Type B pancreatic cell (in vitro differentiated cells): Measurements from ENCODE around the gene CNMD. TPM values are rescaled to one million over a fixed set of nuclear protein-coding genes. Genes with fewer than 3 reads are reported as not detected.
"Not testable (repeated sequence)": the region's sequence is repeated elsewhere in the genome, so short reads cannot be mapped to it uniquely, and the experiment has no call there.

Source experiments
- DNase-seq: peaks from one replicate; pipeline ENCODE4 v3.0.0; 2021; ENCODE audit warnings: mixed read lengths; ENCODE audit not compliant: unreplicated experiment; ENCODE audit errors: extremely low spot score
- H3K27ac Mint-ChIP-seq: 2 replicates; pipeline ENCODE4 v1.8.0; 2021; ENCODE audit warnings: mild to moderate bottlenecking, mixed read lengths
- H3K27me3 Mint-ChIP-seq: 2 replicates; pipeline ENCODE4 v1.8.0; 2021; ENCODE audit warnings: mixed read lengths
- H3K36me3 Mint-ChIP-seq: 2 replicates; pipeline ENCODE4 v1.8.0; 2021; ENCODE audit warnings: mixed read lengths
- H3K4me1 Mint-ChIP-seq: one replicate; pipeline ENCODE4 v1.8.0; 2021; ENCODE audit warnings: mixed read lengths; ENCODE audit not compliant: unreplicated experiment
- H3K4me3 Mint-ChIP-seq: 2 replicates; pipeline ENCODE4 v1.8.0; 2021; ENCODE audit warnings: mild to moderate bottlenecking, mixed read lengths
- H3K9me3 Mint-ChIP-seq: 2 replicates; pipeline ENCODE4 v1.8.0; 2021; ENCODE audit warnings: mixed read lengths
- CTCF ChIP-seq: fragments of 200-600 bp; sonication (generic); conservative IDR thresholded peaks from 2 replicates; pipeline ENCODE4 v1.5.0; 2021; ENCODE audit warnings: antibody characterized with exemption, mild to moderate bottlenecking
- total RNA-seq: library from RNA; stranded (reverse); gene quantifications from 2 replicates; pipeline ENCODE4 v1.2.1, GENCODE V29; 2021; ENCODE audit warnings: low replicate concordance

Gene CNMD
- total RNA-seq, 1 donor from 2014 or later = 0.75 TPM

DNA sequence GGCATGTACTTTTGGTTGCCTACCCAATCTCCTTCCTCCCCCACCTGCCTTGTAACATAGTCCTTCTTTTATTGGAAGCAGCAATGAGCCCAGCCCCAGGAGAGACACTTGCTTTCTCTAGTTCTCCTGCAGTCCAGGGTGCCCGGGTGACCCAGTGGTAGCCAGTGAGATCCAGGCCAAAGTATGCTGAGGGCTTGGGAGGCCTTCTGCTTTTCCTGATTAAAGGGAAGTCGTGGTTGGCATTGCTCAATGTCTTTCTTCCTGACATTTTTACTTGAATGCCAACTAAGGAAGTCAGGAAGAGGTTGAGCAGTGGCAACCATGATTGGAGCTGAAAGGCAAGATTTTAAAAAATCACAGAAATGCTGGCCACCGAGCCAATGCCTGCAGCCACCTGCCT lies 25.7 kb downstream of the CNMD start:
- no peak overlapping the region for H3K27ac Mint-ChIP-seq
- no peak overlapping the region for H3K4me3 Mint-ChIP-seq
- peaks cover 7% of the 10 kb centered on the region for H3K9me3 Mint-ChIP-seq
- DNase-seq = no peak
- peaks cover 3% of the 10 kb centered on the region for H3K4me1 Mint-ChIP-seq
- peaks cover 4% of the 10 kb centered on the region for H3K27me3 Mint-ChIP-seq
- no peaks in the 10 kb centered on the region for H3K36me3 Mint-ChIP-seq
- TF ChIP-seq CTCF = no peak

- no peak for DNase-seq
- Mint-ChIP-seq H3K27me3 (no peaks in the 10 kb centered on the region), H3K4me3 (no peak overlapping the region), H3K27ac (no peak overlapping the region), H3K4me1 (peaks cover 3% of the 10 kb centered on the region), H3K9me3 (no peaks in the 10 kb centered on the region), H3K36me3 (no peaks in the 10 kb centered on the region)
- no peak for TF ChIP-seq CTCF
These were observed 27.2 kb downstream of the CNMD start for GRCh38 chr13:52712385-52712784.

GRCh38 chr13:52711286-52711685 lies 28.3 kb downstream of the CNMD start:
- Mint-ChIP-seq H3K27ac (no peak overlapping the region), H3K27me3 (no peaks in the 10 kb centered on the region), H3K36me3 (no peaks in the 10 kb centered on the region), H3K4me3 (no peak overlapping the region), H3K4me1 (peaks cover 3% of the 10 kb centered on the region), H3K9me3 (no peaks in the 10 kb centered on the region)
- DNase-seq = no peak
- TF ChIP-seq CTCF = peak; percentile 21

DNA sequence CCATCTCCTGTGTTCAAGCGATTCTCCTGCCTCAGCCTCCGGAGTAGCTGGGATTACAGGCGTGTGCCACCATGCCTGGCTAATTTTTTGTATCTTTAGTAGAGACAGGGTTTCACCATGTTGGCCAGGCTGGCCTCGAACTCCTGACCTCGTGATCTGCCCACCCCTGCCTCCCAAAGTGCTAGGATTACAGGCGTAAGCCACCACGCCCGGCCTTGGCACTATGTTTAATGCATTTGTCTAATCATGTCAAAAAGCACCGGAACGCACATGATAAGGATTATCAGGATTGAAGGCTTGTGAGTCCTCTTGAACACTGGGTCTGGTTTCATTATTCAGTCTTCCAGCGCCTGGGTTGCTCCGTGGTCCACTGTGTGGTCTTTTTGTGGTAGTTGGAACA lies 31.4 kb downstream of the CNMD start:
- H3K4me3 Mint-ChIP-seq, H3K27me3 Mint-ChIP-seq, H3K36me3 Mint-ChIP-seq, H3K27ac Mint-ChIP-seq, DNase-seq, H3K9me3 Mint-ChIP-seq: not testable (repeated sequence)
- H3K4me1 Mint-ChIP-seq = peaks cover 16% of the 10 kb centered on the region

DNA sequence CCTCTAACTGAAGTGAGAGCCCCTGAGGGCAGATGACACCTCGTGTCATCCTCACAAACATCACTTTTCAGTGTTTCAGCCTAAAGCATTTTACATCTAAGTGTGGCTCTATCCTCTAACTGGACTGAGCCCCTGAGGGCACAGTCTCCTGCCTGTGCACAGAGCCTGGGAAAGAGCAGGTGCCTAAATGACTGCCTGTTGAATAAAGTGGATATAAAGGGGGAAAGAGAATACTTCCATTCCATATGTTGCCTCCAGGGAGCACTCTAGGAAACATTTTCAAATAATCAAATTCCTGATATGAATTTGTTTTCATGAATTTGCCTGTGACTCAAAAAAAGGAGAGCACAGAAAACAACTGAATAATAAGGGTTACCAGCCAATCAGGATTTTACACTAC lies 32.2 kb downstream of the CNMD start:
- no peaks in the 10 kb centered on the region for H3K9me3 Mint-ChIP-seq
- peaks cover 25% of the 10 kb centered on the region for H3K4me1 Mint-ChIP-seq
- H3K27ac Mint-ChIP-seq = no peak overlapping the region
- TF ChIP-seq CTCF = peak; percentile 49
- no peaks in the 10 kb centered on the region for H3K36me3 Mint-ChIP-seq
- H3K4me3 Mint-ChIP-seq = no peak overlapping the region
- DNase-seq = no peak
- no peaks in the 10 kb centered on the region for H3K27me3 Mint-ChIP-seq

- no peaks in the 10 kb centered on the region for H3K9me3 Mint-ChIP-seq
- no peak for DNase-seq
- H3K27me3 Mint-ChIP-seq = no peaks in the 10 kb centered on the region
- no peaks in the 10 kb centered on the region for H3K36me3 Mint-ChIP-seq
- no peak overlapping the region for H3K27ac Mint-ChIP-seq
- H3K4me3 Mint-ChIP-seq = no peak overlapping the region
- H3K4me1 Mint-ChIP-seq = peaks cover 28% of the 10 kb centered on the region
- TF ChIP-seq CTCF = no peak
These were observed 33.5 kb downstream of the CNMD start for GRCh38 chr13:52706081-52706480.
